MM.1S (cell line): ENCODE results near the gene RFFL.
"Not testable (repeated sequence)": the region's sequence is repeated elsewhere in the genome, so short reads cannot be mapped to it uniquely, and the experiment has no call there.

Experiments
- EZH2 ChIP-seq: fragments of 300-600 bp; sonication (generic); optimal IDR thresholded peaks from 2 replicates; pipeline ENCODE3; 2017; ENCODE audit warnings: low read depth, mild to moderate bottlenecking, antibody characterized with exemption, low read length, mixed read lengths
- EZH2phosphoT487 ChIP-seq: fragments of 300-600 bp; sonication (generic); IDR thresholded peaks from 2 replicates; pipeline ENCODE4 v1.6.1; 2018; ENCODE audit warnings: antibody characterized with exemption, low read length
- TF ChIP-seq, protein P1 (sequence below): fragments of 300-600 bp; sonication (generic); IDR thresholded peaks from 2 replicates; pipeline ENCODE4 v1.5.1; 2016; ENCODE audit warnings: antibody characterized with exemption, low read length, mixed read lengths

DNA sequence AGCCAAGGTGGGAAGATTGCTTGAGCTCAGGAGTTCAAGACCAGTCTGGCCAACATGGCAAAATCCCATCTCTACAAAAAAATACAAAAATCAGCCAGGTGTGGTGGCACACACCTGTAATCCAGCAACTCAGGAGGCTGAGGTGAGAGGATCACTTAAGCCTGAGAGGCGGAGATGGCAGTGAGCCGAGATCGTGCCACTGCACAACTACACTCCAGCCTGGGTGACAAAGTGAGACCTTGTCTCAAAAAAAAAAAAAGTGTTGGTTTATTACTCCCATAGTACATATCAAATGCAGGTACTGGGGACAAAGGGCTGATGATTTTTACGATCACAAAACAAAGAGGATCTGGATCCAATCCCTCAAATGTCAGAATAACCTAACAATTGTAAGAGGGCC is 35.4 kb downstream of the RFFL start:
- TF ChIP-seq, protein P1, sequence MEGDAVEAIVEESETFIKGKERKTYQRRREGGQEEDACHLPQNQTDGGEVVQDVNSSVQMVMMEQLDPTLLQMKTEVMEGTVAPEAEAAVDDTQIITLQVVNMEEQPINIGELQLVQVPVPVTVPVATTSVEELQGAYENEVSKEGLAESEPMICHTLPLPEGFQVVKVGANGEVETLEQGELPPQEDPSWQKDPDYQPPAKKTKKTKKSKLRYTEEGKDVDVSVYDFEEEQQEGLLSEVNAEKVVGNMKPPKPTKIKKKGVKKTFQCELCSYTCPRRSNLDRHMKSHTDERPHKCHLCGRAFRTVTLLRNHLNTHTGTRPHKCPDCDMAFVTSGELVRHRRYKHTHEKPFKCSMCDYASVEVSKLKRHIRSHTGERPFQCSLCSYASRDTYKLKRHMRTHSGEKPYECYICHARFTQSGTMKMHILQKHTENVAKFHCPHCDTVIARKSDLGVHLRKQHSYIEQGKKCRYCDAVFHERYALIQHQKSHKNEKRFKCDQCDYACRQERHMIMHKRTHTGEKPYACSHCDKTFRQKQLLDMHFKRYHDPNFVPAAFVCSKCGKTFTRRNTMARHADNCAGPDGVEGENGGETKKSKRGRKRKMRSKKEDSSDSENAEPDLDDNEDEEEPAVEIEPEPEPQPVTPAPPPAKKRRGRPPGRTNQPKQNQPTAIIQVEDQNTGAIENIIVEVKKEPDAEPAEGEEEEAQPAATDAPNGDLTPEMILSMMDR, result not testable (repeated sequence)
- TF ChIP-seq EZH2, EZH2phosphoT487: not testable (repeated sequence)
